ENCODE data around the gene CIDEA. TPM values are rescaled to one million over a fixed set of nuclear protein-coding genes. Genes with fewer than 3 reads are reported as not detected.

Gene CIDEA
- total RNA-seq, 2 donors from 2014 or later: not detected

DNA sequence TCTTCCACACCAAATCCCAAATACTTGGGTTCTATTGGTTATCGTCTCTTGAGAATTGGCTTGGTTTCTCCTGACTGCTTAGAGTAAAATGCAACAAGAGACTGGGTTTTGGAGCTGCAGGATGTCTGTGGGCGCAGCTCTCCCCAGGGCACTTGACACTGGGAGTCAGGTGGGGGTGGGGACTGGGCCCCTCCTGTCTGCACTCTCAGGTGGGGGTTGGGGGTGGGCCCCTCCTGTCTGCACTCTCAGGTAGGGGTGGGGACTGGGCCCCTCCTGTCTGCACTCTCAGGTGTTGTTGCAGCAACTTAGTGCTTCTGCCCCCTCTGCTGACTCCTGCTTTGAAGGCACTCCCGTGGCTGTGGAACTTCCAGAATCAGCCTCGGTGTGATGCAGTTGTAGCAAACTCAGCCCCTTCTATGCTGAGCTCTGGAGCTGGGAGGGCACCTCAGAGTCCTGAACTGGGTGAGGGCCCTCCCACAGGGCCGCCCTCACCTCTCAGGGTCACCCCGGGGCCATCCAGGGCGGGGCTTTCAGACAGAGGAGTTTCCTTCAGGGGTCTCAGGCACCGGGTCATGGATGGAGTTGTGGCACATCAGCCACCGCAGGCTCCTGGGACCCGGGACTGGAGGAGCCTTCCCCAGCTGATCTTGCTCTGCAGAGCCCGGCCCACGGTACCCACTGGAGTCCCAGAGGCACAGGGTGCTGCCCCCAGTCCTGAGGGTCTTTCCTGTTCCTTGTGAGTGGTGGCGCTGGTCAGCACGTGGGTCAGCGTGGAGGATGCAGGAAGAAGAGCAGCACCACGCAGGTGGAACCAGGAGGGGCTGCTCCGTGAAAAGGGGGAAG is 22.9 kb upstream of the CIDEA start:
- Mint-ChIP-seq H3K27ac (no peak overlapping the region), H3K27me3 (ENCODE audit: insufficient read depth) (peaks cover 5% of the 10 kb centered on the region), H3K36me3 (ENCODE audit: low read depth) (no peaks in the 10 kb centered on the region), H3K9me3 (no peaks in the 10 kb centered on the region), H3K4me3 (no peak overlapping the region), H3K4me1 (no peaks in the 10 kb centered on the region)
- no peak overlapping the region for H3K27ac ChIP-seq (ENCODE audit: low read depth, low read length)
- no peaks in the 10 kb centered on the region for H3K27me3 ChIP-seq (ENCODE audit: control insufficient read depth, insufficient read depth, low read length, poor library complexity, severe bottlenecking)
- H3K4me3 ChIP-seq (ENCODE audit: low read length): no peak overlapping the region
- TF ChIP-seq, protein P1, sequence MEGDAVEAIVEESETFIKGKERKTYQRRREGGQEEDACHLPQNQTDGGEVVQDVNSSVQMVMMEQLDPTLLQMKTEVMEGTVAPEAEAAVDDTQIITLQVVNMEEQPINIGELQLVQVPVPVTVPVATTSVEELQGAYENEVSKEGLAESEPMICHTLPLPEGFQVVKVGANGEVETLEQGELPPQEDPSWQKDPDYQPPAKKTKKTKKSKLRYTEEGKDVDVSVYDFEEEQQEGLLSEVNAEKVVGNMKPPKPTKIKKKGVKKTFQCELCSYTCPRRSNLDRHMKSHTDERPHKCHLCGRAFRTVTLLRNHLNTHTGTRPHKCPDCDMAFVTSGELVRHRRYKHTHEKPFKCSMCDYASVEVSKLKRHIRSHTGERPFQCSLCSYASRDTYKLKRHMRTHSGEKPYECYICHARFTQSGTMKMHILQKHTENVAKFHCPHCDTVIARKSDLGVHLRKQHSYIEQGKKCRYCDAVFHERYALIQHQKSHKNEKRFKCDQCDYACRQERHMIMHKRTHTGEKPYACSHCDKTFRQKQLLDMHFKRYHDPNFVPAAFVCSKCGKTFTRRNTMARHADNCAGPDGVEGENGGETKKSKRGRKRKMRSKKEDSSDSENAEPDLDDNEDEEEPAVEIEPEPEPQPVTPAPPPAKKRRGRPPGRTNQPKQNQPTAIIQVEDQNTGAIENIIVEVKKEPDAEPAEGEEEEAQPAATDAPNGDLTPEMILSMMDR (conservative IDR thresholded peaks at IDR 0.05): no peak
- H3K4me1 ChIP-seq (ENCODE audit: control insufficient read depth, insufficient read depth, low read length): no peaks in the 10 kb centered on the region
- H3K9me3 ChIP-seq (ENCODE audit: control insufficient read depth, low read length): no peaks in the 10 kb centered on the region
- H3K36me3 ChIP-seq (ENCODE audit: control insufficient read depth, insufficient read depth, low read length): no peaks in the 10 kb centered on the region
- no peak overlapping the region for H3K9ac ChIP-seq (ENCODE audit: extremely low read depth, low read length, poor library complexity, severe bottlenecking)
- WGBS, 2 experiments (ENCODE audit: insufficient coverage in 1 of 2, insufficient read length in 1 of 2): 82 to 83% methylated on average over 3 to 17 of the region's 17 CpGs
- DNase-seq: no peak

DNA sequence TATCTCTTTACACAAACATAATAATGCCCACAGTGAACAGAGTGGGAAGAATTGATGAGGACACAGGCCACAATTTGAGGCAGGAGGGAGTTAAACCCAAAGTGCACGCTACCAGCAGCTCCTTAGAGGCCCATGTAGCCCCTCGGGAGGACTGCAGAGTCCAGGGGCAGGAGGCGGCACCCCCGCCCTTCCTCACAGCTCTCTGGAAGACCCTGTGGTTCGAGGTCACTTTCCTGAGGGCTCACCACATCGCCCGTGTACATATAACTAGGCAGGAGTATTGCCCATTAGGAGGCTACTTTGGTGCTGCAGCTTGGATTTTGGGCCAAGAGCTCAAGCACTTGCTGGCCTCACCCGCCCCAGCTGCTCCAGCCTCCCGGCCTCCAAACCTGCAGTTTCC is 22.2 kb upstream of the CIDEA start:
- H3K4me3 ChIP-seq (ENCODE audit: low read length): no peak overlapping the region
- no peaks in the 10 kb centered on the region for H3K9me3 Mint-ChIP-seq
- no peaks in the 10 kb centered on the region for H3K4me1 ChIP-seq (ENCODE audit: control insufficient read depth, insufficient read depth, low read length)
- peaks cover 11% of the 10 kb centered on the region for H3K27me3 Mint-ChIP-seq (ENCODE audit: insufficient read depth)
- no peaks in the 10 kb centered on the region for H3K36me3 Mint-ChIP-seq (ENCODE audit: low read depth)
- H3K27ac Mint-ChIP-seq: no peak overlapping the region
- TF ChIP-seq, protein P1 (conservative IDR thresholded peaks at IDR 0.05): no peak
- H3K4me1 Mint-ChIP-seq: no peaks in the 10 kb centered on the region
- H3K27me3 ChIP-seq (ENCODE audit: control insufficient read depth, insufficient read depth, low read length, poor library complexity, severe bottlenecking): no peaks in the 10 kb centered on the region
- H3K27ac ChIP-seq (ENCODE audit: low read depth, low read length): no peak overlapping the region
- DNase-seq: no peak
- no peaks in the 10 kb centered on the region for H3K36me3 ChIP-seq (ENCODE audit: control insufficient read depth, insufficient read depth, low read length)
- WGBS, 2 experiments (ENCODE audit: insufficient coverage in 1 of 2, insufficient read length in 1 of 2): 90 to 96% methylated on average over 6 to 9 of the region's 9 CpGs
- H3K9ac ChIP-seq (ENCODE audit: extremely low read depth, low read length, poor library complexity, severe bottlenecking): no peak overlapping the region
- no peaks in the 10 kb centered on the region for H3K9me3 ChIP-seq (ENCODE audit: control insufficient read depth, low read length)
- H3K4me3 Mint-ChIP-seq: no peak overlapping the region

DNA sequence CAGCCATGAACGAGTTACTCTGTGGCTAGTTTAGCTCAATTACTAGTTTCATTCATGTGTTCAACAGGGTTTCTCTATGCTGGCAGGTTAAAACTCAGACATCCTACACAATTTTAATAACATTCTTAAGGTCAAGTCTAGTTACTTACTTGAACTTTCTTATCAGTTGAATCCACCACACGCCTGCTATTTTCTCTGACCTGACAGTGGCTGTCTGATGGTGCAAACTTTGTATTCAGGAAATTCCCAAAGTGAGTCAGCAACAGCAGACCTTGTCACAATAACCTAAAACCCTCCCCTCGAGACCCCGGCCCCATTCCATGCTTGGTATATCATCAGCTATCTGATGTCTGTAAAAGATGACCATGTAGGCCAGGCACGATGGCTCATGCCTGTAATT is 20.8 kb upstream of the CIDEA start:
- H3K36me3 ChIP-seq (ENCODE audit: control insufficient read depth, insufficient read depth, low read length): no peaks in the 10 kb centered on the region
- peaks cover 16% of the 10 kb centered on the region for H3K27me3 Mint-ChIP-seq (ENCODE audit: insufficient read depth)
- no peak overlapping the region for H3K4me3 Mint-ChIP-seq
- TF ChIP-seq, protein P1 (conservative IDR thresholded peaks at IDR 0.05): no peak
- no peaks in the 10 kb centered on the region for H3K9me3 Mint-ChIP-seq
- no peaks in the 10 kb centered on the region for H3K4me1 Mint-ChIP-seq
- no peaks in the 10 kb centered on the region for H3K36me3 Mint-ChIP-seq (ENCODE audit: low read depth)
- no peak overlapping the region for H3K9ac ChIP-seq (ENCODE audit: extremely low read depth, low read length, poor library complexity, severe bottlenecking)
- H3K4me3 ChIP-seq (ENCODE audit: low read length): no peak overlapping the region
- no peaks in the 10 kb centered on the region for H3K4me1 ChIP-seq (ENCODE audit: control insufficient read depth, insufficient read depth, low read length)
- DNase-seq: no peak
- H3K27ac ChIP-seq (ENCODE audit: low read depth, low read length): no peak overlapping the region
- H3K9me3 ChIP-seq (ENCODE audit: control insufficient read depth, low read length): no peaks in the 10 kb centered on the region
- WGBS, 2 experiments (ENCODE audit: insufficient coverage in 1 of 2, insufficient read length in 1 of 2): 81 to 88% methylated on average over 2 to 5 of the region's 5 CpGs
- no peak overlapping the region for H3K27ac Mint-ChIP-seq
- H3K27me3 ChIP-seq (ENCODE audit: control insufficient read depth, insufficient read depth, low read length, poor library complexity, severe bottlenecking): no peaks in the 10 kb centered on the region

Data from endodermal cell (in vitro differentiated cells).